ENCODE data around the gene OPHN1. TPM values are rescaled to one million over a fixed set of nuclear protein-coding genes. Genes with fewer than 3 reads are reported as not detected.

Gene OPHN1
- total RNA-seq, 2 experiments from 2014 or later, result not detected

DNA sequence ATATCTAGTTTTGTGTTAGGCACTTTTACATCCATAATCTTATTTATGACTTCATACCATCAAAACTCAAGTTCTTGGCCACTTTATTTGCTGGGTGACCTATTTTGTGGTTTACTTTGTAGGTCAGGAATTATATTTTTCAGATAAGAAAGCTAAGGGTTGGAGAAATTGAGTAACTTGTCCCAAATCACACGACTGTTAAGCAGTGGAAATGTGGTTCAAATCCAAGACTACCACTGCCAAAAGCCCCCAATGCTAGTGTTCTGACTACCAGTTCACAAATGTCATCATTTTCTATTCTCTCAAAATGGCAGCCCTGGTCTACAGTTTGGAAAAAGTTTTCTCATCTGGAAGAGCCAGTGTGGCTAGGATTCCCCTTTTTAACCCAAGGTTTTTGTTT is 74.6 kb downstream of the OPHN1 start:
- no peaks in the 10 kb centered on the region for H3K9me3 ChIP-seq (ENCODE audit: control insufficient read depth in 1 of 2, insufficient read depth in 1 of 2, low read length in 2 of 2)
- no peaks in the 10 kb centered on the region for H3K27me3 ChIP-seq (ENCODE audit: control insufficient read depth in 1 of 2, insufficient read depth in 2 of 2, low read length in 2 of 2)
- ChIA-PET CTCF (no interaction called here), POLR2A (no interaction called here)
- H3K4me3 Mint-ChIP-seq, result no peak overlapping the region
- no peaks in the 10 kb centered on the region for H3K27me3 Mint-ChIP-seq
- H3K36me3 Mint-ChIP-seq (ENCODE audit: low read depth), result no peaks in the 10 kb centered on the region
- TF ChIP-seq, protein P1, sequence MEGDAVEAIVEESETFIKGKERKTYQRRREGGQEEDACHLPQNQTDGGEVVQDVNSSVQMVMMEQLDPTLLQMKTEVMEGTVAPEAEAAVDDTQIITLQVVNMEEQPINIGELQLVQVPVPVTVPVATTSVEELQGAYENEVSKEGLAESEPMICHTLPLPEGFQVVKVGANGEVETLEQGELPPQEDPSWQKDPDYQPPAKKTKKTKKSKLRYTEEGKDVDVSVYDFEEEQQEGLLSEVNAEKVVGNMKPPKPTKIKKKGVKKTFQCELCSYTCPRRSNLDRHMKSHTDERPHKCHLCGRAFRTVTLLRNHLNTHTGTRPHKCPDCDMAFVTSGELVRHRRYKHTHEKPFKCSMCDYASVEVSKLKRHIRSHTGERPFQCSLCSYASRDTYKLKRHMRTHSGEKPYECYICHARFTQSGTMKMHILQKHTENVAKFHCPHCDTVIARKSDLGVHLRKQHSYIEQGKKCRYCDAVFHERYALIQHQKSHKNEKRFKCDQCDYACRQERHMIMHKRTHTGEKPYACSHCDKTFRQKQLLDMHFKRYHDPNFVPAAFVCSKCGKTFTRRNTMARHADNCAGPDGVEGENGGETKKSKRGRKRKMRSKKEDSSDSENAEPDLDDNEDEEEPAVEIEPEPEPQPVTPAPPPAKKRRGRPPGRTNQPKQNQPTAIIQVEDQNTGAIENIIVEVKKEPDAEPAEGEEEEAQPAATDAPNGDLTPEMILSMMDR (IDR thresholded peaks at IDR 0.05), result no peak
- H3K9me3 Mint-ChIP-seq, result no peaks in the 10 kb centered on the region
- no peaks in the 10 kb centered on the region for H3K4me1 ChIP-seq (ENCODE audit: insufficient read depth, low read length)
- no peaks in the 10 kb centered on the region for H3K36me3 ChIP-seq (ENCODE audit: insufficient read depth, low read length)
- no peaks in the 10 kb centered on the region for H3K4me1 Mint-ChIP-seq (ENCODE audit: low read depth)
- ATAC-seq (ENCODE audit: poor library complexity) (no peak), DNase-seq (no peak)
- no peak overlapping the region for H3K27ac ChIP-seq (ENCODE audit: low read depth in 1 of 2, low read length in 2 of 2)
- no peak overlapping the region for H3K27ac Mint-ChIP-seq
- intact Hi-C loops (cut with DNase I, micrococcal nuclease), result no loop called here
- no peak overlapping the region for H3K4me3 ChIP-seq (ENCODE audit: low read length)

DNA sequence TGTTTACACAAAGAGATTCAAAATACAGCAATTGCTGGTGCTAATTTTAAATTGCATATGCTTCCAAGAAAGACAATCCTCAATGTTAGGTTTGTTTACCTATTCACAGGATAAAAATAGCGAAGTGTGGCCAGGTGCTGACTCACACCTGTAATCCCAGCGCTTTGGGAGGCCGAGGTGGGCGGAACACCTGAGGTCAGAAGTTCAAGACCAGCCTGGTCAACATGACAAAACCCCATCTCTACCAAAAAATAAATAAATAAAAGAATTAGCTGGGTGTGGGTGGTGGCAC is 77.7 kb downstream of the OPHN1 start:
- CTCF ChIA-PET, result no interaction called here

GRCh38 chrX:68354879-68355628 is 78.2 kb downstream of the OPHN1 start:
- H3K27me3 ChIP-seq (ENCODE audit: control insufficient read depth in 1 of 2, insufficient read depth in 2 of 2, low read length in 2 of 2), result no peaks in the 10 kb centered on the region
- H3K4me3 ChIP-seq (ENCODE audit: low read length), result no peak overlapping the region
- Mint-ChIP-seq H3K27me3 (no peaks in the 10 kb centered on the region), H3K9me3 (no peaks in the 10 kb centered on the region), H3K4me1 (ENCODE audit: low read depth) (no peaks in the 10 kb centered on the region), H3K4me3 (no peak overlapping the region), H3K36me3 (ENCODE audit: low read depth) (no peaks in the 10 kb centered on the region), H3K27ac (no peak overlapping the region)
- no peak overlapping the region for H3K27ac ChIP-seq (ENCODE audit: low read depth in 1 of 2, low read length in 2 of 2)
- POLR2A ChIA-PET, result no interaction called here
- no peaks in the 10 kb centered on the region for H3K4me1 ChIP-seq (ENCODE audit: insufficient read depth, low read length)
- no peaks in the 10 kb centered on the region for H3K9me3 ChIP-seq (ENCODE audit: control insufficient read depth in 1 of 2, insufficient read depth in 1 of 2, low read length in 2 of 2)
- CTCF ChIA-PET, result no interaction called here
- TF ChIP-seq, protein P1 (IDR thresholded peaks at IDR 0.05), result no peak
- DNase-seq (no peak), ATAC-seq (ENCODE audit: poor library complexity) (no peak)
- intact Hi-C loops (cut with DNase I, micrococcal nuclease), result no loop called here
- no peaks in the 10 kb centered on the region for H3K36me3 ChIP-seq (ENCODE audit: insufficient read depth, low read length)

More for the DNA sequence above, 77.7 kb downstream of the OPHN1 start:
- Mint-ChIP-seq H3K27me3 (no peaks in the 10 kb centered on the region), H3K4me1 (ENCODE audit: low read depth) (no peaks in the 10 kb centered on the region), H3K36me3 (ENCODE audit: low read depth) (no peaks in the 10 kb centered on the region), H3K27ac (no peak overlapping the region), H3K9me3 (no peaks in the 10 kb centered on the region), H3K4me3 (no peak overlapping the region)
- POLR2A ChIA-PET, result no interaction called here
- Histone ChIP-seq H3K27ac (ENCODE audit: low read depth in 1 of 2, low read length in 2 of 2) (no peak overlapping the region), H3K4me3 (ENCODE audit: low read length) (no peak overlapping the region), H3K36me3 (ENCODE audit: insufficient read depth, low read length) (no peaks in the 10 kb centered on the region), H3K27me3 (ENCODE audit: control insufficient read depth in 1 of 2, insufficient read depth in 2 of 2, low read length in 2 of 2) (no peaks in the 10 kb centered on the region), H3K4me1 (ENCODE audit: insufficient read depth, low read length) (no peaks in the 10 kb centered on the region), H3K9me3 (ENCODE audit: control insufficient read depth in 1 of 2, insufficient read depth in 1 of 2, low read length in 2 of 2) (no peaks in the 10 kb centered on the region)
- ATAC-seq (ENCODE audit: poor library complexity) (no peak), DNase-seq (no peak)
- intact Hi-C loops (cut with DNase I, micrococcal nuclease), result no loop called here
- TF ChIP-seq, protein P1 (IDR thresholded peaks at IDR 0.05), result no peak
